ENCODE results near the gene CLSTN3.

The CLSTN3 gene

GRCh38 chr12:7207866-7208625 is 77.9 kb downstream of the CLSTN3 start:
- TF ChIP-seq EGR1 (IDR thresholded peaks at IDR 0.05) (no peak), YY1 (IDR thresholded peaks at IDR 0.05; ENCODE audit: low read depth) (no peak), USF1 (IDR thresholded peaks at IDR 0.05) (no peak), CREB1 (IDR thresholded peaks at IDR 0.05; ENCODE audit: low read depth) (no peak), NFIC (IDR thresholded peaks at IDR 0.05) (no peak), RAD21 (IDR thresholded peaks at IDR 0.05; ENCODE audit: low read depth) (no peak), ZBTB7A (IDR thresholded peaks at IDR 0.05; ENCODE audit: low read depth) (no peak), TCF12 (IDR thresholded peaks at IDR 0.05; ENCODE audit: low read depth) (no peak), MAX (IDR thresholded peaks at IDR 0.05) (no peak), FOXM1 (IDR thresholded peaks at IDR 0.05; ENCODE audit: borderline replicate concordance, low read depth) (no peak), EP300 (IDR thresholded peaks at IDR 0.05; ENCODE audit: borderline replicate concordance) (no peak), CEBPB (IDR thresholded peaks at IDR 0.05) (no peak), REST (IDR thresholded peaks at IDR 0.05; ENCODE audit: low read depth) (no peak), TAF1 (IDR thresholded peaks at IDR 0.05; ENCODE audit: low read depth) (no peak), TEAD4 (IDR thresholded peaks at IDR 0.05) (no peak)
